Activated CD4-positive, alpha-beta memory T cell treated with anti-CD3 and anti-CD28 coated beads for 36 hours (primary cell): ENCODE data around the gene ETV1. TPM values are rescaled to one million over a fixed set of nuclear protein-coding genes. Genes with fewer than 3 reads are reported as not detected.
A peak's percentile ranks its signal among the peaks of the same experiment; 100 is the strongest.

Experiments
- CTCF ChIA-PET: fragments of 350-600 bp; sonication (Branson Sonifier 250); formaldehyde crosslinking; loops from one replicate; lab custom pipeline; 2021; ENCODE audit warnings: antibody characterized with exemption, inconsistent platforms; lab: Charles Lee
- POLR2A ChIA-PET: fragments of 350-600 bp; sonication (Branson Sonifier 250); formaldehyde crosslinking; loops from one replicate; lab custom pipeline; 2021; ENCODE audit warnings: antibody characterized with exemption; lab: Charles Lee
- DNase-seq: peaks from one replicate; pipeline ENCODE4 v3.0.0-alpha.2; 2020
- H3K27ac Mint-ChIP-seq: one replicate; pipeline ENCODE4 v1.8.0; 2021; ENCODE audit warnings: mixed read lengths
- H3K27me3 Mint-ChIP-seq: one replicate; pipeline ENCODE4 v1.8.0; 2021; ENCODE audit warnings: mixed read lengths
- H3K36me3 Mint-ChIP-seq: one replicate; pipeline ENCODE4 v1.8.0; 2021; ENCODE audit warnings: mixed read lengths
- H3K4me1 Mint-ChIP-seq: one replicate; pipeline ENCODE4 v1.8.0; 2021; ENCODE audit warnings: low read depth, mixed read lengths
- H3K4me3 Mint-ChIP-seq: one replicate; pipeline ENCODE4 v1.8.0; 2021; ENCODE audit warnings: mild to moderate bottlenecking, mixed read lengths
- H3K9me3 Mint-ChIP-seq: one replicate; pipeline ENCODE4 v1.8.0; 2021; ENCODE audit warnings: mixed read lengths
- intact Hi-C: fragments of 100-400 bp; cut with micrococcal nuclease; formaldehyde crosslinking; loops from one replicate; pipeline ENCODE4 v1.15.1; 2023
- total RNA-seq, 2 experiments: library from RNA; stranded (reverse); gene quantifications; one replicate each; pipeline ENCODE4 v1.2.3, GENCODE V29; 2021

The ETV1 gene
- total RNA-seq, 2 experiments from 2014 or later = 0.31 to 0.59 TPM

DNA sequence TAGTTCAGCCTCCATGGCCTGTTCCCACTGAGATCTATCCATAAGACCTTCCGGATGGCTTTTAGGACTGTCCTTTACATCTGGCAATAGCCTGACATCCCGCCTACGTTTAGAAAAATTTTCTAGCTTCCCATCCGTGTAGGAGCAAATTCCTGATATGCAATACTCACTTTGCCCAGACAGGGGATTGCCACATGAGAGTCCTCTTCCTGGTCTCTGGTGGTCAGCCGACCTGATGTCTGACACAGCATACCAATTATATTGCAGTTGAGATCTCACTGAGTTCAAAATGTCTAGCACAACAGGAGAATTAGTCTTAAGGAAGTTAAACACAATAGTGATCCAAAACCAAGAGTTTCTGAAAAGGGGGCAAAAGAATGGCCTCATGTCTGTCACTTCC, 9.4 kb upstream of the ETV1 start:
- Mint-ChIP-seq H3K4me3 (no peak overlapping the region), H3K27ac (no peak overlapping the region), H3K4me1 (no peaks in the 10 kb centered on the region), H3K27me3 (no peaks in the 10 kb centered on the region), H3K9me3 (no peaks in the 10 kb centered on the region), H3K36me3 (no peaks in the 10 kb centered on the region)
- intact Hi-C loops = loop anchor here (10.0 kb wide), 1 partner anchor 224 kb away; no protein-coding TSS in a partner anchor
- no peak for DNase-seq
- CTCF ChIA-PET = no interaction called here
- POLR2A ChIA-PET = no interaction called here

DNA sequence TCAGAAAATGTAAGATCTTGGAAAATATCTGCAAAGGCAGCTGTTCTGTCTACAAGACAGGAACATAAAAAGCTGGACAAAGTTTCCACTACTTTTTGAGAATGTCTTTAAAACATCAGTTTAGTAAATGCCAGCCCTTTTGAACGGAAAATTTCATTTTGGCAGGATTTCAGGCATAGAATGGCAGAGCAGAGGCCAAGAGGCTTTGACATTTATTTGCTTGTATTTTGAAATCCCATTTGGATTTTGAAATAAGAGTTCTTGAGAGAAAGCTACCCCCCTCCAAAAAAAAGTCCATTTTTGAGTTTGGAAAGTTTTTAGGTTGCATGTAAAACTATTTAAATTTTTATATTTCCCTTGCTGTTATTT, 3.1 kb upstream of the ETV1 start:
- no peaks in the 10 kb centered on the region for H3K27me3 Mint-ChIP-seq
- ChIA-PET CTCF (no interaction called here), POLR2A (no interaction called here)
- DNase-seq = no peak
- no peak overlapping the region for H3K4me3 Mint-ChIP-seq
- no peaks in the 10 kb centered on the region for H3K4me1 Mint-ChIP-seq
- no peak overlapping the region for H3K27ac Mint-ChIP-seq
- H3K36me3 Mint-ChIP-seq = no peaks in the 10 kb centered on the region
- intact Hi-C loops = loop anchor here (10.0 kb wide), 1 partner anchor 218 kb away; no protein-coding TSS in a partner anchor
- no peaks in the 10 kb centered on the region for H3K9me3 Mint-ChIP-seq

DNA sequence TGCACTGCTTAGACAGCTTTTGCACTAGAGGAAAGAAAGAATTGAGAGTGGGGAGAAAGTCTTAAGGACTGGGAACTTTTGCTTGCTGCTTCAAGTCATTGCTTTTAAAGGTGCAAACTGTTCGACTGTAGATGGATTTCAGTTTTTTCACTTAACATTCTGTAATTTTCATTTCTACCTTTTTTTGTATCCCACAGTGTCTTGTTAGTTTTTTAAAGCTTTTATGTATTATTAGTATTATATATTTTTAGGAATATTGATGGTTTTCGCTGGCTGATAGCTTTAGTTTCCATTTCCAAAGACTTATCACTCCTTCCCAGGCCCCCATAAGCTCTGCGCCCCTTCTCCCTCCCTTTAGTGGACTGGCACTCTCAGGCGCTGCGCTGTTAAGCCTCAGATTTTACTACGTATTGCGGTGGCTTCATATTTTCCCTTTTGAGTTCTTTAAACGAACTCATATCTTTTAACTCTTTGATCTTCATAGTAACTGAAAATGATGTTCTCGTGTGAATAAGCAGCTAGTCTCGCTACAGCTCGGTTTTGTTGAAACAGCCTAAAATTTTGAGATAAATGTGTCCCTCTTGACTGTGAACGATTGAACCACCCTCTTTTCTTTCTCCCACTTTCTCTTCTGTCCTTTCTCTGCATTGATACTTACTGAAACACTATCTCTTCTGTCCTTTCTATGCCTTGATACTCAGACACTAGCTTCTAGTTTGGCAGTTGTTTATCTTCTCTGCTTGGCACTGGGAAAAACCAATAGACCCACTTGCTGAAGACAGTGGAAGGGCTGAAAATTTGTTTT, 2.5 kb upstream of the ETV1 start:
- Mint-ChIP-seq H3K9me3 (no peaks in the 10 kb centered on the region), H3K27me3 (peaks cover 2% of the 10 kb centered on the region), H3K27ac (no peak overlapping the region), H3K36me3 (no peaks in the 10 kb centered on the region), H3K4me1 (no peaks in the 10 kb centered on the region), H3K4me3 (no peak overlapping the region)
- POLR2A ChIA-PET = no interaction called here
- no peak for DNase-seq
- CTCF ChIA-PET = no interaction called here
- intact Hi-C loops = loop anchor here (2.0 to 10.0 kb wide), 3 partner anchors 81 to 217 kb away; no protein-coding TSS in a partner anchor

DNA sequence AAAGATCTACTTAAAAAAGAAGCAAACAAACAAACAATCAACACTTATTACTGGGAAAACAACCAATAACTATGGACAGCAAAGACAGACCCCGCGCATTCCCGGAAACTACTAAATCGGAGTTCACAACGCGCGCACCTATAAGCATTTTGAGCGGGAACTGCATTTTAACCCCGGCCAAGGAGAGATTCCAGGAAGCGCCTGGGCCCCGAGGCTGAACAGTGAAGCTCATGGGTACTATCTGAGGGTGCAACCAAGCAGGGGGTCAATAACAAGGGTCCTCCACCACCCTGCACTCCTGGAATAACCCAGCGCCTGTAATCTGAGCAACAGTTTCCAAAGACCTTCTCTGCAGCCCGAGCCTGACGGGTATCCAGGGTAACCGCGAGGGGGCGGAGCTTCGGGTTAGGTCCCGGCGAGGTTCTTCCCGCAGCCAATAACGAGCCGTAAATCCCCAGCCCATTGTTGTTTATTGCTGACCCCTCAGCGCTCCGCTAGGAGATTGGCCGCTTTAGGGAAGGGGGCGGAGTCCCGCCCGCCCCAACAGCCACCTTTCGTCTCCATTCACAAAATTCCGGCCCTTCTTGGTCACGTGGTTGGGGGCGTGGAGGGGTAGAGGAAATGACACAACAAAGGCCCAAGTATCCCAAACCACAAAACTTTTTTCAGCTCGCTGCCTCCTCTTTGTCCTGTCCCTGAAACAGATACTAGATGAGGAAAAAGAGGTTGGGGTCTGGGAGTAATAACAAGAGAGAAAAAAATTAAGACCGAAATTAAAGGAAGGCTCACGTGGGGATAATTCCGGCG, 1.7 kb upstream of the ETV1 start:
- Mint-ChIP-seq H3K4me3 (no peak overlapping the region), H3K36me3 (no peaks in the 10 kb centered on the region), H3K4me1 (no peaks in the 10 kb centered on the region), H3K27me3 (peaks cover 3% of the 10 kb centered on the region), H3K9me3 (no peaks in the 10 kb centered on the region), H3K27ac (no peak overlapping the region)
- ChIA-PET CTCF (interaction anchor here (1.2 kb wide), 1 partner anchor 1304 kb away, joined by 3 read pairs; the partner anchor contains the start of gene ARL4A), POLR2A (no interaction called here)
- intact Hi-C loops = loop anchor here (2.0 to 10.0 kb wide), 3 partner anchors 80 to 216 kb away; no protein-coding TSS in a partner anchor
- DNase-seq = peak; percentile 83

DNA sequence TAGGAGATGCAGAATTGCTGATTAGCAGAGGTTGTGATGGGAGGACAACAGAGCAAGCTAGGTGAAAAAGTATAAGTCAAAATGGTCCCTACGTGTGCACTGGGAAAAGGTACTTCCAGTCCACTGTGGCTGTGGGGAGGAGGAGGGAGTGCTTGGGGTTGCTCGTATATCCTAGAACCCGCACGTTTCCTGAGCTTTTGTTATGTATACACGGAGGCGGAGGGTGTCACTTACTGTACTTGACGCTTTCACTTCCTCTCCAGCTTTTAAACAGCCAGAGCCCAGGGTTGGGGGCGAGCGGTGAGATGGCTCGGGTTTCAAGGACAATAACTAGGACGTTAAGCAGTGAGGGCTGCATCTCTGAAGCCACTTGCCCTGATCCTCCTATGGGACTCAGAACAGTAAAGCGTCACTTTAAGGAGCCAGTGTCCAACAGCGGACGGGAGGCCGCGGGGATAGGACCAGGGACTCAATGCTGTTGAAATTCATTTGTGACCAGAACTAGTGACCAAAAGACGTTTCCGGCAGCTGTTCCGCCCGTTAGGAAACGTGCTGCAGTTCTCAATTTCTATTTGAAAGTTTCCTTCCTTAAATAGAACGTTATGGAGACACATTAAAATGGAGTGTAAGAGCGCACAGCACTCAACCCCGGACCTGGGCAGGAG, 985 bp upstream of the ETV1 start:
- DNase-seq = peak; percentile 34
- Mint-ChIP-seq H3K27me3 (peaks cover 7% of the 10 kb centered on the region), H3K27ac (no peak overlapping the region), H3K4me3 (no peak overlapping the region), H3K36me3 (no peaks in the 10 kb centered on the region), H3K4me1 (no peaks in the 10 kb centered on the region), H3K9me3 (no peaks in the 10 kb centered on the region)
- intact Hi-C loops = loop anchor here (2.0 to 10.0 kb wide), 3 partner anchors 80 to 216 kb away; no protein-coding TSS in a partner anchor
- ChIA-PET POLR2A (no interaction called here), CTCF (interaction anchor here (1.2 to 2.5 kb wide), 2 partner anchors 10 to 1304 kb away, joined by 3 to 8 read pairs; partner anchors contain the start of gene ARL4A)

DNA sequence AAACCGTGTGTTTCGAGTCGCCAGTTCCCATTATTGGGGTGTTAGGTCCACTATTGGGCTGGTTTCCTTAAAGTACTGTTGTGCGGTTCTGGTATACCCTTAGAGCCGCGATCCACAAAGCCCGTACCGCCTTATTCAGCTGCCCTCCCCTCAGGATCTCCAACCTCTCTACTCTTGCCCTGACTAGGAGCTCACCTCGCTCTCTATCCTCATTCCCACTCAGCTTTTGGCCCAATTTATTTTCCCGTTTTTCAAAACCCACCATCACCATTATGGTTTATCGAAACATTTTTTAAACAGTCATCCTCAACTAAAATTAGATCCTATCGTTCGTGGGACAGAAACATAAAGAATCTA, 461 bp upstream of the ETV1 start:
- POLR2A ChIA-PET = no interaction called here
- H3K9me3 Mint-ChIP-seq = no peaks in the 10 kb centered on the region
- no peaks in the 10 kb centered on the region for H3K36me3 Mint-ChIP-seq
- no peak for DNase-seq
- H3K27ac Mint-ChIP-seq = no peak overlapping the region
- intact Hi-C loops = loop anchor here (2.0 to 10.0 kb wide), 3 partner anchors 79 to 215 kb away; no protein-coding TSS in a partner anchor
- no peak overlapping the region for H3K4me3 Mint-ChIP-seq
- no peaks in the 10 kb centered on the region for H3K4me1 Mint-ChIP-seq
- CTCF ChIA-PET = interaction anchor here (1.2 to 2.5 kb wide), 2 partner anchors 10 to 1303 kb away, joined by 3 to 8 read pairs; partner anchors contain the start of gene ARL4A
- H3K27me3 Mint-ChIP-seq = peaks cover 7% of the 10 kb centered on the region

DNA sequence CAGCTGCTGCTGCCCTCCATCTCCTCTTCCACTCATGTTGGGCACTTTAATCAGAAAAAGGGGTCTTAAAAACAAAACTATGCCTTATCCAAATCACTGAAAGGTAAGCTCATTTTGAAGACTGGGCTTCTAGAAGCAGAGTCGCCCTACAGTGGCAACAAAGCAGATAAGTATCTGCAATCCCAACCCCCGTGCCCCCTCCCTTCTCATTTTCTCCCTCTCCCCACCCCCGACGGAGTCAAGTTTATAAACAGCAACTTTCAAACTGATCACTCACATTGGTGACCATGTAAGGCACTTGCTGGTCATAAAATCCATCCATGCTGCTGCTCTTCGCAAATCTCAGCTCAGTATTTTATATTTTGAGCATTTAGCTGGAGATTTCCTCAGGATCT, 738 bp downstream of the ETV1 start:
- no peaks in the 10 kb centered on the region for H3K9me3 Mint-ChIP-seq
- ChIA-PET CTCF (interaction anchor here (2.5 kb wide), 1 partner anchor 11 kb away, joined by 8 read pairs; no protein-coding TSS in a partner anchor), POLR2A (no interaction called here)
- intact Hi-C loops = no loop called here
- no peak overlapping the region for H3K27ac Mint-ChIP-seq
- H3K27me3 Mint-ChIP-seq = peaks cover 10% of the 10 kb centered on the region
- no peak overlapping the region for H3K4me3 Mint-ChIP-seq
- no peaks in the 10 kb centered on the region for H3K36me3 Mint-ChIP-seq
- H3K4me1 Mint-ChIP-seq = no peaks in the 10 kb centered on the region
- DNase-seq = no peak

DNA sequence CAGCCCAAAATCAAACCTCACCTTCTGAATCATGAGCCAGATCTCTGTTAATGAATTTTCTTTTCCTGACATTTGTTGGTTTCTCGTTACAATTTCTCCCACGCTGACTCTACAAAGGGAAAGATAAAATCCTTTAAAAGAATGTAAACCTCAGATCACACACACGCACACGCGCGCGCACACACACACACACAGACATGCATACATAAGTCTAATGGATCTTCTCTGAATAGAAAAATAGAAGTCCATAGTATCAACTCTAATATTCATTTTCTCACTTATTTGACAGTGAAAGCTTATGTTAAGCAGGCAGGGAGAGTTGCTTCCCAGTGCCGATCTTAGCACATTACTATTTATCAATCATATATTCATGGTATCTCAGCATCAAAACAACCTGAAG, 1.4 kb downstream of the ETV1 start:
- Mint-ChIP-seq H3K9me3 (no peaks in the 10 kb centered on the region), H3K27ac (no peak overlapping the region), H3K36me3 (no peaks in the 10 kb centered on the region), H3K27me3 (peaks cover 10% of the 10 kb centered on the region), H3K4me3 (no peak overlapping the region), H3K4me1 (peaks cover under 1% of the 10 kb centered on the region)
- POLR2A ChIA-PET = no interaction called here
- CTCF ChIA-PET = interaction anchor here (2.5 kb wide), 1 partner anchor 12 kb away, joined by 8 read pairs; no protein-coding TSS in a partner anchor
- DNase-seq = no peak
- intact Hi-C loops = no loop called here

DNA sequence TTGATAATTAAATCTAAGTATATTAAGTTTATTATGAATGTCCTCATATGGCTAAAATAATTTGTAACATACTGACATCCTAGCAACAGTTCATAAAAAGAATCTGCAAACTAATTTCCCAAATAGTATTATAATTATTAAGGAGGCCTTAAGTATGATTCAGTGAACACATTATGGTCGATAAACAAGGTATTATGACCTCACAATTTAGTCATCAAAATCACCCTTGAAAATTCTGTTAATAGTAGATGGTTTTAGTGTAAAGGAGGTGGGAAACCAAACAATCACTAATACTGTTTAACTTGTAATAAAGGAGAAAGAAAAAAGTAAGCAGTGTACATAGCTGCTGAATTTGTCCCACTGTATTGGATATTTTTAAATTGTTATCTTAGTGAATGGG, 2.1 kb downstream of the ETV1 start:
- intact Hi-C loops = no loop called here
- Mint-ChIP-seq H3K4me3 (no peak overlapping the region), H3K4me1 (peaks cover 3% of the 10 kb centered on the region), H3K27me3 (peaks cover 12% of the 10 kb centered on the region), H3K36me3 (no peaks in the 10 kb centered on the region), H3K9me3 (no peaks in the 10 kb centered on the region), H3K27ac (no peak overlapping the region)
- no peak for DNase-seq
- ChIA-PET CTCF (no interaction called here), POLR2A (no interaction called here)

DNA sequence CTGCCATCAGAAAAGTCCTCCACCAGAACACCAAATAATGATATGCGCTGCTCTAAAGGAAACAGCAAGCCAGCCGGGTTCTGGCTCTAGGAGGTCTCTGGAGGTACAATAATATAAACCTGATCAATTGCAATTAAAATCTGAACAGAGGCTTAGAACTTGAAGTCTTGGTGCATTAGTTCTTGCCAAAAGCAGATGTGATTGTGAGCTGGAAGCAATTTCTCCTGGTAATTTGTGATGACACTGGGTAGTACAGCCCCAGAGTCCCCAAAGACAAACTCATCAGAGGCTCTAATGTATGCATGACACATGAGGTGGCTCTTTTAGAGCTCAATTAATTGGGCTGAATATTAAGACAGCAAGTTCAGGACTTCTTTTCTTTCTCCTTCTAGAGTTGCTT, 3.3 kb downstream of the ETV1 start:
- H3K27ac Mint-ChIP-seq = no peak overlapping the region
- H3K4me3 Mint-ChIP-seq = no peak overlapping the region

DNA sequence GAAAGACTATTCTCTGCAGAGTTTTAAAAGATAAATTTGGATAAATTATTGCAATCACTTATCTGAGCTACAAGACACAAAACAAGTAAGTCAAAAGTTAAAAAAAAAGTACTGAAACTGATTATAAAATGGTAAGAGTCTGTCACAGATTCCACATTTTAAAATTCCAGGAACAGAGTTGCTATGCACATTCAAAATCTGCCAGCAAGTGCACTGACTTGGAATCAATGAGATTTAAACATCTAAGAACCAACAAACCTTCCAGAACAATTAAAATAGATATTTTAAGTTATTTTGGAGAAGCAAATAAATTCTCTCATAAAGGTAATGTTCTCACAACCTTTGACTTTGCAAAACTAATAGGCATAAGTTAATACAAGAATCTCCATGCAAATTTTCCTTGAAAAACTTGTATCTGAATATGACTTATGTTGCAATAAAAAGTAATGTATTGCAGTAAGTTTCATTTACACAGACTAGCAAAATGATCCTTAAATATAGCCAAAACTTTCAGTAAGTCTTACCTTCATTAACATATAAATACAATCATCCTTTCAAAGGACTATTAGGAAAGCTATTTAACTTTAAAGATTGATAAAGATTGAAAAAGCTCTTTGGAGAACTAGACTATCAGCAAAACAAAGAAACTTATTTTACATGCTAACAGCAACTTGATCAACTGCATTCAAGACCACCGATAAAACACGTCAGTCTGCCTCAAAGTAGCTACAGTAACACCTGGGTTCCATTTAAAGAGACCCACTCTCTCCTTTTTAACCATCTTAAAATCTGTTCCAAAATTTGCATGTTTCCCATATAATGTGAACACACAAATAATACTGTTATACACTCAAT, 4.4 kb downstream of the ETV1 start:
- DNase-seq = no peak
- peaks cover 3% of the 10 kb centered on the region for H3K4me1 Mint-ChIP-seq
- H3K36me3 Mint-ChIP-seq = no peaks in the 10 kb centered on the region
- H3K4me3 Mint-ChIP-seq = no peak overlapping the region
- intact Hi-C loops = no loop called here
- CTCF ChIA-PET = no interaction called here
- POLR2A ChIA-PET = no interaction called here
- no peaks in the 10 kb centered on the region for H3K9me3 Mint-ChIP-seq
- H3K27me3 Mint-ChIP-seq = peaks cover 13% of the 10 kb centered on the region
- no peak overlapping the region for H3K27ac Mint-ChIP-seq

More for the DNA sequence above, 3.3 kb downstream of the ETV1 start:
- intact Hi-C loops = no loop called here
- no peaks in the 10 kb centered on the region for H3K36me3 Mint-ChIP-seq
- POLR2A ChIA-PET = no interaction called here
- peaks cover 12% of the 10 kb centered on the region for H3K27me3 Mint-ChIP-seq
- CTCF ChIA-PET = no interaction called here
- no peak for DNase-seq
- H3K4me1 Mint-ChIP-seq = peaks cover 3% of the 10 kb centered on the region
- no peaks in the 10 kb centered on the region for H3K9me3 Mint-ChIP-seq
